ENCODE measurements around the gene FYN. TPM values are rescaled to one million over a fixed set of nuclear protein-coding genes. Genes with fewer than 3 reads are reported as not detected.

FYN gene
- total RNA-seq, 4 donors from 2014 or later: 16.3 to 288 (median 52.2) TPM

DNA sequence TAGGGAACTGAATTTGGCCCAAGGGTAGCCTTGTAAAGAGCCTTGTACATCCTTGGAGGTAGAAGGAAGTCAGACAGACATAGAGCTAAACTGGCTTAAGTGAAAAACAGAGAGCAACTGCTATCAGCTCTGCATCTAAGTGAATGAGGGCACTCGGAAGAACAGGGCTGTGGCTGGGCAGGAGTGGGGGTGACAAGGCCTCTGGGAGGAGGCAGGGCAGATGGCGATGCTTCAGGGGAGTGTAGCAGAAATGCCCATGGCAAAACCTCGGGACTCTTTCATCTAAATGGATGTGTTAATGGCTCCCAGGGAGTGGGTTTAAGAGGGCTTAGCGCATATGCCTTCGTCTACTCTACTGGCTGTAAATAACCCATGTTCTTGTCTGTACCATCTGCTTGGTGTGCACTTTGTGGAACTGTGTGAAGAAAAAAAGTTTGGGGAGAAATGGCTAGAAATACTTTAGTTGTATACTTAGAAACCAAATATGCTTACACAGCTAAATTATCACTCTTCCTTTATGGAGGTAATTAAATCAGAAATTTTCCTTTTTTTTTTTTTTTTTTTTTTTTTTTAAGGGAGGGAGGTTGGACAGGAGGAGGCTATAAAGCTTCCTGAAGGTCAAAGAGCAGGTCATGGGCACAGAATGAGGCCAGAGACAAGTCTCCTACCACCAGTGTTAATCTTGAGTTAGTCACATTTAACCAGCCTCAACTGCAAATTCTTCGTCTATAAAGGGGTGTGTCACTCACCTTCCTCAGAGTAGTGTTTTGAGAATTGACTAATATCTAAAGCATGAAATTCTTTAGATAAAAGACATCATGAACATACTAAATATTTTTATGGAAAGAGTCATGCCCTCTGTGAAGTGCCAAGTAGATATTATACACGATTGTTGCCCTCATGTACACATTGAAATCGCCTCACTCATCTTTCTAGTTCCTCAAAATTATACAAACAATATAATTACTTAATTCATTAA lies 60.9 kb downstream of the FYN start:
- in situ Hi-C loops (cut with MboI; ENCODE audit: low pct_ligation_motif_present in 1 of 4, low pct_unique_long_range_greater_than_20kb in 1 of 4, low sequenced_read_pairs in 3 of 4): no loop called here
- WGBS, 2 donors (ENCODE audit: low coverage in 1 of 2): 78 to 88% methylated on average over 5 to 8 of the region's 8 CpGs

DNA sequence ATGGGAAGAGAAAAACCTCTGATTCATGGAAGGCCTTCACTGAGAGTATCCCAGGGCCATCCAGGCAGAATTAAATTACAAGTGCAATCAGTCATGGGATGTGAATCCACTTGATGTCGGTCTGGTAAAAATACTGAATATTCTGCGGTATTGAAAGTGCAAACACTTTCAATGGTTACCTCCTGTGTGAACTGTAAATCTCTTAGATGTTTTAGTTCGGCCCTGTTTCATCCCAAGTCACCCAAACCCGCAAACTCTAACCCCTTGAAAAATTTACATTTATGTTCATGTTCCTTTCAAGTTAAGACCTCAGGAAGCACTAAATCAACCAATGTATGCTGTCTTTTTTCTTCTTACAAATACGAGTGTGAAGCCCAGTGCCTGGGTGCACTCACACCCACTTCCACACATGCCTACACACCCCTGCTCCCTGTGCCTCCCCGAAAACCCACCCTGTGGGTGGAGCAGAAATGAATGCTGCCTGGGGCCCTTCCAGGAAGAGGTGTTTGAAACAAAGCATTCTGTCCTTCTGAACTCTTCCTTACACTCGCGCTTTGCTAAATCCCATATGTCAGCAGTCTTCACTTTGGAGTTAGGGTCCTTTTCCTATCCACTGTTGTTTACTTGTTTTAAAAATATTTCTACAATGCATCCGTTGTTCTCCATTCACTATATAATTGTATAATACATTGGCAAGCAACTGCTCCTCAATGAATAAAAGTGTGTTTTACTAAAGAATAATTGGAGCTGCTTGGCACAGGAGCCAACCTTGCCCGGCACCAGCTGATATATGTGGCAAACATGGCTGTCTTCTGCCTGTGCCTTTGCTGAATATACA lies 62.7 kb downstream of the FYN start:
- no peak overlapping the region for H3K4me3 ChIP-seq
- H3K9me3 ChIP-seq: no peaks in the 10 kb centered on the region
- in situ Hi-C loops (cut with MboI; ENCODE audit: low pct_ligation_motif_present in 1 of 4, low pct_unique_long_range_greater_than_20kb in 1 of 4, low sequenced_read_pairs in 3 of 4): no loop called here
- H3K36me3 ChIP-seq: no peaks in the 10 kb centered on the region
- no peaks in the 10 kb centered on the region for H3K27me3 ChIP-seq
- no peak for DNase-seq
- TF ChIP-seq POLR2AphosphoS5 (IDR thresholded peaks at IDR 0.05) (no peak), POLR2A (IDR thresholded peaks at IDR 0.05) (no peak), EP300 (IDR thresholded peaks at IDR 0.05; ENCODE audit: low read depth) (no peak)
- TF ChIP-seq, protein P1, sequence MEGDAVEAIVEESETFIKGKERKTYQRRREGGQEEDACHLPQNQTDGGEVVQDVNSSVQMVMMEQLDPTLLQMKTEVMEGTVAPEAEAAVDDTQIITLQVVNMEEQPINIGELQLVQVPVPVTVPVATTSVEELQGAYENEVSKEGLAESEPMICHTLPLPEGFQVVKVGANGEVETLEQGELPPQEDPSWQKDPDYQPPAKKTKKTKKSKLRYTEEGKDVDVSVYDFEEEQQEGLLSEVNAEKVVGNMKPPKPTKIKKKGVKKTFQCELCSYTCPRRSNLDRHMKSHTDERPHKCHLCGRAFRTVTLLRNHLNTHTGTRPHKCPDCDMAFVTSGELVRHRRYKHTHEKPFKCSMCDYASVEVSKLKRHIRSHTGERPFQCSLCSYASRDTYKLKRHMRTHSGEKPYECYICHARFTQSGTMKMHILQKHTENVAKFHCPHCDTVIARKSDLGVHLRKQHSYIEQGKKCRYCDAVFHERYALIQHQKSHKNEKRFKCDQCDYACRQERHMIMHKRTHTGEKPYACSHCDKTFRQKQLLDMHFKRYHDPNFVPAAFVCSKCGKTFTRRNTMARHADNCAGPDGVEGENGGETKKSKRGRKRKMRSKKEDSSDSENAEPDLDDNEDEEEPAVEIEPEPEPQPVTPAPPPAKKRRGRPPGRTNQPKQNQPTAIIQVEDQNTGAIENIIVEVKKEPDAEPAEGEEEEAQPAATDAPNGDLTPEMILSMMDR (IDR thresholded peaks at IDR 0.05): no peak
- no peak overlapping the region for H3K27ac ChIP-seq
- WGBS, 2 donors (ENCODE audit: low coverage in 1 of 2): 77 to 86% methylated on average over 8 to 10 of the region's 10 CpGs
- H3K4me1 ChIP-seq: peaks cover 1 to 15% (median 6%) of the 10 kb centered on the region in 4 donors
- intact Hi-C loops (cut with DNase I; ENCODE audit: low total_unique reads): no loop called here

More for the DNA sequence above, 60.9 kb downstream of the FYN start:
- DNase-seq: no peak
- Histone ChIP-seq H3K4me3 (no peak overlapping the region), H3K9me3 (no peaks in the 10 kb centered on the region), H3K27me3 (no peaks in the 10 kb centered on the region), H3K27ac (no peak overlapping the region), H3K36me3 (no peaks in the 10 kb centered on the region), H3K4me1 (peaks cover 0 to 10% (median 4%) of the 10 kb centered on the region in 4 donors)
- no peak for TF ChIP-seq EP300 (IDR thresholded peaks at IDR 0.05; ENCODE audit: low read depth)
- TF ChIP-seq, protein P1 (IDR thresholded peaks at IDR 0.05): no peak
- no peak for TF ChIP-seq POLR2AphosphoS5 (IDR thresholded peaks at IDR 0.05)
- no peak for TF ChIP-seq POLR2A (IDR thresholded peaks at IDR 0.05)
- intact Hi-C loops (cut with DNase I; ENCODE audit: low total_unique reads): no loop called here

DNA sequence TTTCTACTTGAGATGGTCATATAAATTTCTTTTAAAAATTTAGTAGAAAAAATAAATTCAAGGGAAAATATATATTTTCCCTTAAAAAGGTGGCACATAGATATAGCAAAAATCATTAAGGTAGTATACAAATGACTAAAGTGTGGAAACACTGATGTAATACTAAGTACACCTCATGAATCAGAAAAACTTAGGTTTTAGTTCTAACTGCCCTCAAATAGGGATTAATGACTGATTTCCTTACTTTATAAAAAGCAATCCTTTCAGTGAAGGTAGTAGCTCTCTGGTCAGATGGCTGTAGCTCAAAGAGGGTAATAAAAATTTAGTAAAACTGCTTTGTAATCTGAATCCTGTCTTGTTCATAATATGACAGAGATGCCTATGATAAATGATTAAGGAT lies 63.5 kb downstream of the FYN start:
- no peaks in the 10 kb centered on the region for H3K27me3 ChIP-seq
- in situ Hi-C loops (cut with MboI; ENCODE audit: low pct_ligation_motif_present in 1 of 4, low pct_unique_long_range_greater_than_20kb in 1 of 4, low sequenced_read_pairs in 3 of 4) (no loop called here), intact Hi-C loops (cut with DNase I; ENCODE audit: low total_unique reads) (no loop called here)
- peaks cover 6 to 23% (median 8%) of the 10 kb centered on the region in 4 donors for H3K4me1 ChIP-seq
- no peaks in the 10 kb centered on the region for H3K9me3 ChIP-seq
- DNase-seq: no peak
- TF ChIP-seq, protein P1 (IDR thresholded peaks at IDR 0.05): no peak
- TF ChIP-seq POLR2A (IDR thresholded peaks at IDR 0.05): no peak
- no peak for TF ChIP-seq EP300 (IDR thresholded peaks at IDR 0.05; ENCODE audit: low read depth)
- no peak for TF ChIP-seq POLR2AphosphoS5 (IDR thresholded peaks at IDR 0.05)
- H3K4me3 ChIP-seq: no peak overlapping the region
- no peaks in the 10 kb centered on the region for H3K36me3 ChIP-seq
- no peak overlapping the region for H3K27ac ChIP-seq

DNA sequence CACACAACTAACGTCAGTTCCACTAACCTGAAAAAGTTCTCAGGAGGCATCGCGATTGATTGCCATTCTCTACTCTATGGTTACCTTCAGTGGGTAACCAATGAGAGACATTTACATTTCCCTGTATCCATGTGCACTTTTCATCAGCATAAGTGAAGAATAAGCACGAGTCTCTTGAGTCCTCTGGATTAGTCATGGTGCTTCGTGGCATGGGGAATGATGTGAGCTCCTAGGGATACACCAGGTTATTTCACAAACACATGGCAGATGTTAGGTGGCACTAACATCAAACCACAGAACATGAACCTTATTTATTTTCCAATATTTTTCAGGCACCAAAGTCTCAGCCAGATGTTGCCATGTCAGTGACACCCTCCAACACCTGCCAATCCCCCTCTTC lies 64.0 kb downstream of the FYN start:
- no peaks in the 10 kb centered on the region for H3K36me3 ChIP-seq
- WGBS, 2 donors (ENCODE audit: low coverage in 1 of 2): 90 to 92% methylated on average over 2 to 5 of the region's 5 CpGs
- intact Hi-C loops (cut with DNase I; ENCODE audit: low total_unique reads) (no loop called here), in situ Hi-C loops (cut with MboI; ENCODE audit: low pct_ligation_motif_present in 1 of 4, low pct_unique_long_range_greater_than_20kb in 1 of 4, low sequenced_read_pairs in 3 of 4) (no loop called here)
- no peak overlapping the region for H3K27ac ChIP-seq
- no peak overlapping the region for H3K4me3 ChIP-seq
- TF ChIP-seq POLR2A (IDR thresholded peaks at IDR 0.05) (no peak), EP300 (IDR thresholded peaks at IDR 0.05; ENCODE audit: low read depth) (no peak), POLR2AphosphoS5 (IDR thresholded peaks at IDR 0.05) (no peak)
- TF ChIP-seq, protein P1 (IDR thresholded peaks at IDR 0.05): no peak
- H3K4me1 ChIP-seq: peaks cover 7 to 28% (median 9%) of the 10 kb centered on the region in 4 donors
- DNase-seq: no peak
- no peaks in the 10 kb centered on the region for H3K9me3 ChIP-seq
- no peaks in the 10 kb centered on the region for H3K27me3 ChIP-seq

All from transverse colon (tissue), 4 donors.